HG03159 (cell line): Measurements from ENCODE around the gene CTNNBIP1.
"Not testable (repeated sequence)": the region's sequence is repeated elsewhere in the genome, so short reads cannot be mapped to it uniquely, and the experiment has no call there.

Experiments used
- ATAC-seq: cut with Tn5 transposase; IDR thresholded peaks from one replicate; pipeline ENCODE4 v1.9.1; 2021; ENCODE audit warnings: mild to moderate bottlenecking, moderate library complexity; ENCODE audit not compliant: unreplicated experiment

The CTNNBIP1 gene

DNA sequence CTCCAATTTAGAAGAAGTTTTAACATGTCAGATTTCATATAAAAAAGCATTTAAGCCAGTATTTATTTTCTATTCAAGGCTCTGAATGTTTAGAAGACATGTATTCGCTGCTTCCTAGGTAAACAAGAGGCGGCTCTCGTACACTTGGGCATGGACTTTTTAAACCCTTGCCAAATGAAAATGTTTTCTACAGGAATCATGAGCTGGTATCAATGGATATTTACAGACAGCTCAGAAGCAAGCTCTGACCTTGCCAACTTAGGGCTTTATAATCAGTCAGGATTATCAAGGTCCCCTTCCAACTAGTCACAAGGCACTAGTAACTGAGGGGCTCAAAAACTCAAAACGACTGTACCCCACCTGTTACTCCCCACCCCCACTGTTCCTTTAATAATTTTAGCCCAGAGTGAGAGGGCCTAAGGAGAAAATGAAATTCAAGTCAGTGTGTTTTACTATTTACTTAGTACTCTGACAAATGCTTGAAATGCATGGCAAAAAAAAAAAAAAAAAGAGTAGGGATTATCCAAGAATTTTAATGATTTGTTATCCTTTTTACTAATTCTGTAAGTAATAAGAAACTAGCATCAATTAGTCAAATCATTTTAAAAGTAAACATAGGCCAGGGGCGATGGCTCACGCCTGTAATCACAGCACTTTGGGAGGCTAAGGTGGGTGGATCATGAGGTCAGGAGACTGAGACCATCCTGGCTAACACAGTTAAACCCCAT, 98.7 kb downstream of the CTNNBIP1 start:
- no peak for ATAC-seq

DNA sequence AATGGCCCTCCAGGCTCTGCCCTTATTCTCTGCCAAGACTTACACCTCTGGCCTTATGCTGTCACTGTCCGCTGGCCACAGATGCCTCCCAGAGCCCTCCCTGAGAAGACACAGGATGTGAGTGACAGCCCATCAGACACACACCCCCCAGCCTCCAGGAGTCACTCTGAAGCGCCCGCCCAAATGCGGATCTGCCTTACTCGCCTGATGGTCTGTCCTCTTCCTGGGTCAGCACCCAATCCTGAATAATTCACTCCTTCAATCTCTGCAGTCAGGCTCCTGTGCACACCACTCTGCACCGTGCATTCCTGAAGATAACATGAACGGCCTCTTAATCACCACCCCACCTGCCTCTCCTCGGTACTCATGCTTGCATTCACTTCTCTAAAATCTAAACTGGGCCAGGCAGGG, 101.0 kb downstream of the CTNNBIP1 start:
- no peak for ATAC-seq

DNA sequence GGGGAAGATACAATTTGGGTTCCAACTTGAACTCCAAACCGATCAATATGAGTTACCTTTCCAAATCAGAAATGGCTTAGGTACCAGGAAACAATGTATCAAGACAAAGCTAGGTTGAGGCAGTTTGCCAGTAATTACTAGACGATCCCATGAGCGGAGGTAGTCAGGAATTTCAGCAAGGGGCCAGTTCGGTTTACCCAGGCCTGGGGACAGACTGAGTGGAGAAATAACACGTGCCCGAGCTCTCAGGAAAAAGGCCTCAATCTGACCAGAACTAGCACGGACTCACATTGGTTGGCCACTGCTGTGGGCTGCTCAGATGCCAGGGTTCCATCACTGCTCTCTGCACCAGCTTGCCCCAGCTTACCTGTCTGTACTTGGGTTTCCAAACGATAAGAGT, 101.6 kb downstream of the CTNNBIP1 start:
- no peak for ATAC-seq

DNA sequence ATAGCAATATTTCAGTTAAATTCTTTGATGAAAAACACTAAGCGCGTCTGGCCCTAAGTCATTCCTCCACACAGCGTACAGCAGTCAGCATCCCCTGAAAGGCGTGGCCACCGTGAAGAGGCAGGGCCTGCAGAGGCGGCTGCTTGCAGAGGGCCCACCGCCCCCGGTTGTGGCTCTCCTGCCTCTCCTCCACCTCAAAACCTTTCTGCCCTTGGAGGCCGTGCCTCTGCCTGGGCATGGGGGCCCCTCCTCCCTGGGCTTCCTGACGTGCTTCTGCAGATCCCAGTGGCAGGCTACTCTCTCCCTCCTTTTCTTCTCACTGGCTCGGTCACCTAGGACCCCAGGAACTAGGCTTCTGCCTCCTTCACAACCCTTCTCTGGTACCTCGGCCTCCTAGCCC, 102.5 kb downstream of the CTNNBIP1 start:
- ATAC-seq, result no peak

DNA sequence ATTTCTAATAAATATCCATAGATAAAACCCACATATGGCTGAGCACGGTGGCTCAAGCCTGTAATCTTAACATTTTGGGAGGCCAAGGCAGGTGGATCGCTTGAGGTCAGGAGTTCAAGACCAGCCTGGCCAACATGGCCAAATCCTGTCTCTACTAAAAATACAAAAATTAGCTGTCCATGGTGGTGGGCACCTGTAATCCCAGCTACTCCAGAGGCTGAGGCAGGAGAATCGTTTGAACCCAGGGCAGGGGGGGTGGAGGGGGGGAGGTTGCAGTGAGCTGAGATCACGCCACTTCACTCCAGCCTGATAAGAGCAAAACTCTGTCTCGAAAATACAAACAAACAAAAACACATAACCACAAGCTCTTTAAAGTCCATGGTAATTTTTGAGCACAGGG, 104.1 kb downstream of the CTNNBIP1 start:
- not testable (repeated sequence) for ATAC-seq

DNA sequence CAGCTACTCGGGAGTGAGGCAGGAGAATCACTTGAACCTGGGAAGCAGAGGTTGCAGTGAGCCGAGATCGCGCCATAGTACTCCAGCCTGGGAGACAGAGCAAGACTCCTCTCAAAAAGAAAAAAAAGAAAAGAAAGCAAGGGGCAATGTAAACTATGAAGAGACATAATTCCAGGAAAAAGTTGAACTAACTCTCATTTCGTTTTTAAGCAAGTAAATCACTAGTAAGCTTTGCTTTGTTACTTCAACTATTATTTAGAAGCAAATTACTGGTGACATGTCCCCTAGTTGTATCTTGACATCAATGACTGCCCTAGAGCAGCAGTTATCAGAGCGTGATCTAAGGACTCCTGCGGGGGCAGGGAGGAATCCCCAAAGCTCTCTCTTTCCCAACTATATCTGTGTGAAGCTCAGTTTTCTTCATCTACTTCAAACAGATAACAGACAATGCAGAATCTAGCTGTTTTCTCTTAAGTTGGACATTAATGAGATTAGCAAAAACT, 105.0 kb downstream of the CTNNBIP1 start:
- ATAC-seq, result no peak

DNA sequence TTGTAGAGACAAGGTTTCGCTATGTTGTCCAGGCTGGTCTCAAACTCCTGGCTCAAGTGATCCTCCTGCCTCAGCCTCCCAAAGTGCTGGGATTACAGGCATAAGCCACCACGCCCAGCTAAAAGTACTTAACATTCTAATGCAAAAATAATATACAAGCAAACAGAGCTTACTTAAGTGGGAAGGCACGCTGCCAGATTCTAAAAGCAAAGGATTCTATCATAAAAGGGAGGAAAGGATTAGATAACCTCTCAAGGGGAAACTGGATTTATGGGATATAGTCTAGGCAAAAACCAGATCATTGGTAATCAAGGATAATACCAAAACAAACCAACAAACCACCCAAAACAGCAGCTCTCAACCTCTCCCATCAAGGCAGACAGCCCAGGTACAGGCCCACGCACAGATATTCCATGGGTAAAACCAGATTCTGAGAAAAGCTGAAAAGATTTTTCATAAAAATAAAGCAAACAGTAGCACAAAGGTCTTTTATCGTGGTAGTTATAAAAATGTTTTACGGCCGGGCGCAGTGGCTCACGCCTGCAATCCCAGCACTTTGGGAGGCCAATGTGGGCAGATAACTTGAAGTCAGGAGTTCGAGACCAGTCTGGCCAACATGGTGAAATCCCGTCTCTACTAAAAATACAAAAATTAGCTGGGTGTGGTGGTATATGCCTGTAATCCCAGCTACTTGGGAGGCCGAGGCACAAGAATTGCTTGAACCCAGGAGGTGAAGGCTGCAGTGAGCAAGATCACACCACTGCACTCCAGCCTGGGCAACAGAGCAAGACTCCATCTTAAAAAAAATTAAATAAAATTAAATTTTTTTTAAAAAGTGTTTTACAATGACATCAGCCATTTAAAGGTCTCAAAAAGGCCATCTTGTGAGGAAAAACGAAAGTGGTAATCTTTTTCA, 106.8 kb downstream of the CTNNBIP1 start:
- ATAC-seq, result not testable (repeated sequence)

DNA sequence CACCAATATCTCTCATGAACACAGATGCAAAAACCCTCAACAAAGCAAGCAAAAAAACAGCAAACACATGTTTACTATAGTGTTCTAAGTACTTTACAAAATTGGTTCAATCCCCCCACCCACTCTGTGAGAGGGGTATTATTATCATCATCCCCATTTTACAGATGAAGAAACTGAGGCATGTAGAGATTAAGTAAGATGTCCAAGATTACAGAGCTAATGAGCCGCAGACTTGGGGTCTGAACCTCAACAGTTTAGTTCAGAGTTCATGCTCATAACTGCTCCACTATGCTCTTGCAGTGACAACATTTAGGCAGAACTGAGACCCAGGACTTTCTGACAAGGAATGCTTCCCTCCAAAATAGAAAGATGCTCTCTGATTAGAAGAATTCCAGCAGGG, 108.2 kb downstream of the CTNNBIP1 start:
- ATAC-seq, result no peak
